C4-2B (cell line): Measurements from ENCODE around the gene ZFR.

Experiments used
- H3K27ac ChIP-seq: fragments of 450-650 bp; 2 replicates; pipeline ENCODE4 v1.5.1; 2017
- CTCF ChIP-seq: fragments of 450-650 bp; conservative IDR thresholded peaks from 2 replicates; pipeline ENCODE4 v1.5.1; 2017; ENCODE audit warnings: mild to moderate bottlenecking
- ZFX ChIP-seq: fragments of 450-650 bp; IDR thresholded peaks from 2 replicates; pipeline ENCODE4 v1.6.1; 2017

ZFR gene

GRCh38 chr5:32449262-32449661, 4.7 kb upstream of the ZFR start:
- TF ChIP-seq ZFX: no peak
- no peak for TF ChIP-seq CTCF
- no peak overlapping the region for H3K27ac ChIP-seq

- TF ChIP-seq CTCF (no peak), ZFX (no peak)
- no peak overlapping the region for H3K27ac ChIP-seq
Measured at GRCh38 chr5:32446630-32447029, 2.1 kb upstream of the ZFR start.

- TF ChIP-seq CTCF (no peak), ZFX (no peak)
- H3K27ac ChIP-seq: no peak overlapping the region; the same call in 1 of the 2 replicates
Measured at GRCh38 chr5:32445831-32446614, 1.5 kb upstream of the ZFR start.

- peak overlapping the region; percentile 94 for H3K27ac ChIP-seq
- no peak for TF ChIP-seq ZFX
- TF ChIP-seq CTCF: no peak
Measured at GRCh38 chr5:32445287-32445758, 783 bp upstream of the ZFR start.

- peak overlapping the region; percentile 94 for H3K27ac ChIP-seq
- TF ChIP-seq ZFX (peak; percentile 92), CTCF (no peak)
Measured at GRCh38 chr5:32443541-32444430, 754 bp downstream of the ZFR start.

- TF ChIP-seq CTCF: no peak
- no peak for TF ChIP-seq ZFX
- H3K27ac ChIP-seq: peak overlapping the region; percentile 94
Measured at GRCh38 chr5:32443145-32443540, 1.4 kb downstream of the ZFR start.

GRCh38 chr5:32439086-32439642, 5.4 kb downstream of the ZFR start:
- no peak for TF ChIP-seq CTCF
- no peak for TF ChIP-seq ZFX
- H3K27ac ChIP-seq: peak overlapping the region; percentile 55
